Choroid plexus epithelial cell (primary cell): Measurements from ENCODE around the gene NTRK3.

Source experiments
- DNase-seq: peaks from one replicate; pipeline ENCODE4 v3.0.0-alpha.2; 2010; ENCODE audit warnings: low read depth
- H3K4me3 ChIP-seq: 2 replicates; pipeline ENCODE4 v1.5.1; 2011; ENCODE audit warnings: low read depth, mild to moderate bottlenecking, control low read depth, low read length, moderate library complexity
- TF ChIP-seq, protein P1 (sequence below): conservative IDR thresholded peaks from 2 replicates; pipeline ENCODE4 v1.5.1; 2011; ENCODE audit warnings: low read depth, mild to moderate bottlenecking, control low read depth, inconsistent platforms, low read length, moderate library complexity

The NTRK3 gene

DNA sequence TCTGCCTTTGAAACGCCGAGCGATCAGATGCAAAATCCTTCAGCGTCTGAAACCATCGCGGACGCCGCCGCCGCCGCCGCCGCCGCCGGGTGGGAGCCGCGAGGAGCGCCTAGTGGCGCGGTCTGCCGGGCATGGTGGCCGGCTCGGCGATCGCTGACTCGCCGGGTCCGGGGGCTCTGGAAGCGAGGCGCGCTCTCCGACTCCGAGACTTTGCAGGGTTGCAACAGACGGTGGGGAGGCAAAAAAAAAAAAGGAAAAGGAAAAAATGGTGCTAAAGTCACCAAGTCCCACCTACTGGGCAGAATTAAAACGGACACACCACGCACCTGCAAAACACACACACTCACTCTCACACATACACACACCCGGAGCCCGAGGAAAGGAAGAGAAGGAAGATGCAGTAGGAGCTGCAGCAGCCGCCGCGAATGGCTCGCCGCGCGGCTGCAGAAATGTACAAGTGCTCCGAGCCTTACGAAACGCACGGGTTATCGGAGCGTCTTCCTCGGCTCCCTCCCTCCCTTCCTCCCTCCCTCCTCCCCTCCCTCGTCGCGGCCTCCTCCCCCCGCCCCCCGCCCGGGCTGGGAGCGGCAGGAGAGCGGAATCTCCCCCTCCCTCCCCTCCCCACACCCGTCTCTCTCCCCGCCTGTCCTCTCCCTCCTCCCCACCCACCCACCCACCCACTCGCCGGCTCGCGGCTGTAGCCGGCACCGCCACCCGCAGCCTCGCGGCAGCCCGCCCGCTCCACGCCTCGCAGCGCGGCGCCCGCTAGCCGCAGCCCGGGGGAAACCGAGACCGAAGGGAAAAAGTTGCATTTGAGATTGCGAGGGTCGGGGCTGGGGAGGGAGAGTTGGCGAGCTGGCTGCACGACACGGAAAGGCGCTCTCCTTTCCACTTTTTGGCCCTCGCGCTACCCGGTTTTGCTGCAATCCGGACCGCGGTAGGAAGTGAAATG lies at the start of gene NTRK3:
TSS of gene NTRK3 (minus strand) at position 461 of the 952 bp plus-strand sequence. CDS start 586 bp downstream, outside the sequence.
- H3K4me3 ChIP-seq = peak within 1 kb of the TSS; percentile 38
- DNase-seq = peak; percentile 27
- TF ChIP-seq, protein P1, sequence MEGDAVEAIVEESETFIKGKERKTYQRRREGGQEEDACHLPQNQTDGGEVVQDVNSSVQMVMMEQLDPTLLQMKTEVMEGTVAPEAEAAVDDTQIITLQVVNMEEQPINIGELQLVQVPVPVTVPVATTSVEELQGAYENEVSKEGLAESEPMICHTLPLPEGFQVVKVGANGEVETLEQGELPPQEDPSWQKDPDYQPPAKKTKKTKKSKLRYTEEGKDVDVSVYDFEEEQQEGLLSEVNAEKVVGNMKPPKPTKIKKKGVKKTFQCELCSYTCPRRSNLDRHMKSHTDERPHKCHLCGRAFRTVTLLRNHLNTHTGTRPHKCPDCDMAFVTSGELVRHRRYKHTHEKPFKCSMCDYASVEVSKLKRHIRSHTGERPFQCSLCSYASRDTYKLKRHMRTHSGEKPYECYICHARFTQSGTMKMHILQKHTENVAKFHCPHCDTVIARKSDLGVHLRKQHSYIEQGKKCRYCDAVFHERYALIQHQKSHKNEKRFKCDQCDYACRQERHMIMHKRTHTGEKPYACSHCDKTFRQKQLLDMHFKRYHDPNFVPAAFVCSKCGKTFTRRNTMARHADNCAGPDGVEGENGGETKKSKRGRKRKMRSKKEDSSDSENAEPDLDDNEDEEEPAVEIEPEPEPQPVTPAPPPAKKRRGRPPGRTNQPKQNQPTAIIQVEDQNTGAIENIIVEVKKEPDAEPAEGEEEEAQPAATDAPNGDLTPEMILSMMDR = no peak

DNA sequence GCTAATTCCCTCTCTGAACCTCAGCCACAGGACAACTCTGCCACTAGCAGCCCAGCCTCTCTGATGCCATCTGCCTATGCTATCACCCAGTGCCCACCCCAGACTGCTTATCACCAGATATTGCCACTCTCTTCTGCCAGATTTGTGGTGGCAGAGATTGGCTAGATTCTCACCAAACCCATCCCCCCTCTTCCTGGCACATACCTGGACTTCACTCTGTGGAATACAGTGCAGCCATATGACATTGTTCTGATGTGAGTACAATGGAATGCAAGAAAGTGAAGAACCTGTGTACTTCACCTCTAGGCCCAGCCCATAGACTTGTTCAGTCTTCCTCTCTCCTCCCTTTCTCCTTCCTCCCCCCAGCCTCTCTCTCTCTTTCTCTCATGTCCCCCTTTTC lies 46.9 kb upstream of the NTRK3 start:
- TF ChIP-seq, protein P1 = no peak
- H3K4me3 ChIP-seq = no peak overlapping the region
- DNase-seq = no peak

DNA sequence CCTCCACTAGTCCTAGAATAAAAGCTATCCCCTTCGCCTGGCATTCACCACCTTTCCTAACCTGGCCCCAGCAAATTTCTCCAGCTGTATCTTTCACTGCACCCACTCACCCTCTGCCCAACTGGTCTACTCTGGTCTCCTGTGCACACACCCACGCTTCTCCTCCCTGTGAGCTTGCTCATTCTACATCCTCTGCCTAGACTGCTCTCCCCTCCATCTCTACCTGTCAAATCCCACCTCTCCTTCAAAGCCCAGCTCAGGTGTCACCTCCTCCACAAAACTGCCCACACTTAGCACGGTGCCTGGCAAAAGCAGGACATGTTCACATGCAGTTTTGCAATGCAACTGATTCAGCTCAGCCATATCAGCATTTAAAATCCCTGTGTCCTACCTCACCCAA lies 45.8 kb upstream of the NTRK3 start:
- TF ChIP-seq, protein P1 = no peak
- no peak for DNase-seq
- H3K4me3 ChIP-seq = no peak overlapping the region

DNA sequence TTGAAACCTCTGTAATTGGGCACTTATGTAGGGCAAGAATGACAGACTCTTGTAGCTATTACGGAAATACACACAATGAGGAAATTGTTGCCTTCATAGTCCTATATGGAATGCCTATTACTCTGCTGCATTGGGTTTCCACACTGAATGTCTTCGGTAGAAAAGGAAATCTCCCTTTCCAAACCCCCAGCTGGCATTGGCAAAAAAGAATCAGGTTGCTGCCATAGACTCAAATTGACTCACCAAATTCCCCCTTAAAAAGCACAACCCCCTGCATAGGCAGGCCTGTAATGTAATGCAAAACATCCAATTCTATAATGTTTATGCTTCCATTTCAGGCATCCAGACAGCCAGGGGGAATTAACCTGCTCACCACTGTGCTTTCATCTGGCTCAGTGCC lies 44.8 kb upstream of the NTRK3 start:
- TF ChIP-seq, protein P1 = no peak
- H3K4me3 ChIP-seq = no peak overlapping the region
- no peak for DNase-seq

DNA sequence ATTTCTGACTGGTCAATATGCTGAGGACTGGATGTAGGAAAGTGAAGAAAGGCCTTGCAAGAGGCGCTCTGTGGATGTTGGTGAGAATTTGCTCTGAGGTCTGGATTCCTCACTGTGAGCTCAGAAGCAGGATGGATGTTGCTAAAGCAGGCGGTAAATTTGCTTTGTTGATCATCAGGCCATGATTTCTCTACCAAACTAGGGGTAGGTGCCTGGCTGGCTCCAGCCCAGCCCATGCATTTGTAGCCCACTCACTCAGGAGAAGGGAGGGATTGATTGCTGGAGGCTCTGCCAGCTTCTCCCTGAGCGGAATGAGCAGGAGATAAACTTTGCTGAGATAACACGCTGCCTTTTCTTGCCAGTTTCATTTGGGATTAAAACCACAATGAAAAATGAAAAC lies 44.3 kb upstream of the NTRK3 start:
- DNase-seq = no peak
- TF ChIP-seq, protein P1 = no peak

DNA sequence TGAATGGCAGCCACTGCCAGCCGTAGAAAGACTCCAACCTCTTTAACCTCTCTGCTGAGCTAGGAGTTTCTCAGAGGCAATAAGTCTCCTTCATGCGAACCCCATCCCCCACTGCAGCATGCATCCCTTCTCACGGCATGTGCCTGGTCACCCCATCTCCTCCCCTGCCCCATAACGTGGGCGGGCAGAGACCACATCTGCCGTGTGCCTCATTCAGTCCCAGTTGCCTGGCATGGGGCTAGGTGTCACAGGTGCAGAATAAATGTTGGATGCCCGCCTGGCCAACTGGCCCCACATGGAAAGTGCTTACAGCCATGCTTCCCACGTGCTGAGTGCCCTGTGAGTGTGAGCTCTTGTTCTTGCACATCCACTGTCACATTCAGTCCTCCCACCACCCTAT lies 43.5 kb upstream of the NTRK3 start:
- H3K4me3 ChIP-seq = no peak overlapping the region
- no peak for DNase-seq
- TF ChIP-seq, protein P1 = no peak

More for the DNA sequence above, 44.3 kb upstream of the NTRK3 start:
- no peak overlapping the region for H3K4me3 ChIP-seq

DNA sequence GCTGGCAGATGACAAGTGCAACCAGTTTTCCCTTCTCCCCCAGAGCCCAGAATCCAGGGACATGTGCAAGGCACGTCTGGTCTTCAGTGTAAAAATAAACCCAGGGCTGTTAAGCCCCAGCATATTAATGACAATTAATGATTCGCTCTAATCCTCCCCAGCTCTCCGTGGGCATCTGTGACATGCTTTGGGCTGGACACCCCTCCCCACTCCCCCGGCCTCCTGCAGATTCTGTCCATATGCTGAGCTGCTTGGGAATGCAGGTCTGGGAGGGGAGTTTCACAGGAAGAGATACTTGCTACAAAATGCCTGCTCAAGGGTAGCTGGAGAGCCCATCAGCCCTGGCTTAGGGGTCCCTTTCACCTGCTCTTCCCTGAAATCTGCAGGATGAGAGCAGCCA lies 43.0 kb upstream of the NTRK3 start:
- TF ChIP-seq, protein P1 = no peak
- H3K4me3 ChIP-seq = no peak overlapping the region
- DNase-seq = no peak
